CD4-positive, alpha-beta T cell treated with Interleukin-10 for 1 hour (primary cell): ENCODE measurements around the gene MYO10.

Experiments used
- DNase-seq: peaks from one replicate; pipeline ENCODE4 v3.0.0-alpha.2; 2020

The MYO10 gene

DNA sequence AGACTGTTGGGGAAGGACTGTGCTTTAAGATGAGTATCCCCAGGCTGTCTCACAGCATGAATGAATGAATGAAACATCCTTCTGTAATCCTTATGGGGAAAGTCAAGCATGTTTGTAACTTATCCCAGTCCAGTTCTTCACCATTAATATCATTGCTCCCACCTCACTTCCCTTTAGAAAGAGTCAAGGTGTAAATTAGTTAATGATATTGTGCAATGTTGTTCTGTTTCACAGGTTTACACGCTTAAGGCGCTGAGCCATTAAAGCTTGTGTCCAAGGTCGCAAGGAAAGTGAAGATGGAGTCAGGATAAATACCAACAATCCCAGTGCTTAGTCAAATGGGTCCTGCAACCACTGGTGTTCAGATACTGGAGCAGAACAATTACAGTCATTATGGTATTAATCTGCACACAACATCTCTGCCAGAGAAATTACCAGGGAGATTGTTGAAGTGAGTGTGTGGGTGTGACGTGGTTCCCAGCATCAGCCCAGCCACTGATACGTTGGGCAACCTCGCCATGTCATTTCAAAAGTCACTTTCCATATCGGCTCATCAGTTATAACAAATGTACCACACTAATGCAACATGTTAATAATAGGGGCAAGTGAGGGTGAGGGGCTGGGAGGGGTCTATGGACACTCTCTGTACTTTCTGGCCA is 1.5 kb upstream of the MYO10 start:
- DNase-seq: no peak

- no peak for DNase-seq
Measured at GRCh38 chr5:16936989-16937438, 926 bp upstream of the MYO10 start.

- DNase-seq: no peak
Measured at GRCh38 chr5:16935231-16936149, 598 bp downstream of the MYO10 start.

DNA sequence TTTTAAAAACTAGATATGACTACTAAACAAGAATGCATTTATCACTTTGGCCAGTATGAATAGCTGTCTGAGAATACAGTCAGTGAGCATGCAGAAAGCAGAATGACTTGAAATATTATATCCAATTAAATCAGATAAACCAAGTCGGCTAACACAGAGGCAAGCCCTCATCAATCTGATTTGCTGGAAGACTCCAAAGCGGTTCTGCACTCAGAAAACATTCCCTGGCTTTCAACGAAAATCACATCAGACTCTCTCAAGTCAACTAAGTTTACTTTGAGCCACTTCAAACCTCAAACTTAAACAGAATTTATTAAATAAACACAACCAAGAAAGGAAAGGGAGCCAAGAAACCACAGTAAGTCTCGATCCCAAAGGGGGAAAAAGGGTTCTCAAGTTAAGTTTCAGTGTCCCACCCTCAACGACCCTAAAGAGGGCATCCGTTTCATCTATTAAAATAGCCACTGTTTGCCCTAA is 1.4 kb downstream of the MYO10 start:
- DNase-seq: no peak

- DNase-seq: no peak
Measured at GRCh38 chr5:16934123-16934522, 2.0 kb downstream of the MYO10 start.

GRCh38 chr5:16933337-16933736 is 2.8 kb downstream of the MYO10 start:
- no peak for DNase-seq

DNA sequence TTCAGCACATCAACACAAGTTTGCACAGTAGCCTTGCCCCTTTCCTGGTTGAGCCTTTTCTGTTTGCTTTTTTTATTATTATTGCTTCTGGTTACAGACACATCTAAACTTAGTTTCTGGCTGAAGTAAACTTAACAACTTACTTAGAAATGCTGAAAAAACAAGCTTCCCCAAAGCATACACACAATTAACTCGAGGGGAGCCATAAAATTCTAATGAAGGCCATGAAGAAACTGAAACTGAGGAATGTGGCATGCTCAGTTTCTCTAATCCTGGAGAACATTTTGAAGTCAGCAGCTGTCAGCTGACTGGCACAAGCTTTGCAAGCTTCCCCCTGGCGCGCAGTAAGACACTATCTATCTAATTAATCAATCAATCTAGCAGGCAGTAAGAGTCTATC is 3.7 kb downstream of the MYO10 start:
- no peak for DNase-seq

GRCh38 chr5:16931334-16932110 is 4.6 kb downstream of the MYO10 start:
- no peak for DNase-seq

DNA sequence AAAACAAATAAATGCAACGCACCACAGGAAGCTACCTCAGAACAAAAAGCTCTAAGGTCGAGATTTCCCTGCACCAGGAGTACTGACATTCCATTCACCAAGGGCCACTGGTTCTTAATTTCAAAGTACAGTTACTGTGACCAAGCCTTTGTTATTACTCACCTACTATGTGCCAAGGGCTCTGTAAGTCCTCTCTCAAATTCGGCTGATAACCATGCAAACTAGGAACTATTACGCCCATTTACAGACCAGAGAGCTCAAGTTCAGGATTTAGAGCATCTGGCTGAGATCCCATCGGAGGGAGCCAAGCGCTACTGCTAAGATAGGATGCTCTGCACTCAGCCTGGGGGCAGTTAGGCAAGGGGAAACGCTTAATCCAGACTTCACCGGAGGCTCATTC is 5.6 kb downstream of the MYO10 start:
- no peak for DNase-seq

DNA sequence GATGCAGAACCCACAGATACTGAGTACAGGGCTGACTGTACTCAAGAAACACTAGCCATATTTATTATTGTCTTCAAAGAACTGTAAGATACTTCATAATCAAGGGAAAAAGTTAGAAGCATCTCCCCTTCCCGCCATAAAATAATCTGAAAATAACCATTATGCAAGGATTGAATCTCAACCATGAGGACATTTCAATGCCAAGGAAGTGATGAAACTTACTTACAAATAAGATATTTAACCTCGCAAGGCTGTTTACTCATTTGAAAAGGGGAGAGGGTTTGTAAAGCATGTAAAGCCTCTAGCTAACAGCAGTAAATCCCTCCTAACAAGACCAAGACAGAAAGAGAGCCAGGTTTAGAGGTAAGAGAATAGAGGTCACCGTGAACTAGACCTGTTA is 6.3 kb downstream of the MYO10 start:
- no peak for DNase-seq

GRCh38 chr5:16929347-16929746 is 6.7 kb downstream of the MYO10 start:
- no peak for DNase-seq

- DNase-seq: no peak
Measured at GRCh38 chr5:16927613-16928012, 8.5 kb downstream of the MYO10 start.

DNA sequence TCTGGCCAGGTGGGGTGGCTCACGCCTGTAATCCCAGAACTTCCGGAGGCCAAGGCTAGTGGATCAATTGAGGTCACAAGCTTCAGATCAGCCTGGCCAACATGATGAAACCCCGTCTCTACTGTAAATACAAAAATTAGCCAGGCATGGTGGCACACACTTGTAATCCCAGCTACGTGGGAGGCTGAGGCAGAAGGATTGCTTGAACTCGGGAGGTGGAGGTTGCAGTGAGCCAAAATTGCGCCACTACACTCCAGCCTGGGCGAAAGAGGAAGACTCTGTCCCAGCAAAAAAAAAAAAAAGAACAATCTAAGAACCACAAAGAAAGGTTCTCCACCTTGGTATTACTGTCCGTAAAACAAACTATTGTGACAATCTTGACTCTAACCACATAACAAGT is 9.7 kb downstream of the MYO10 start:
- no peak for DNase-seq

DNA sequence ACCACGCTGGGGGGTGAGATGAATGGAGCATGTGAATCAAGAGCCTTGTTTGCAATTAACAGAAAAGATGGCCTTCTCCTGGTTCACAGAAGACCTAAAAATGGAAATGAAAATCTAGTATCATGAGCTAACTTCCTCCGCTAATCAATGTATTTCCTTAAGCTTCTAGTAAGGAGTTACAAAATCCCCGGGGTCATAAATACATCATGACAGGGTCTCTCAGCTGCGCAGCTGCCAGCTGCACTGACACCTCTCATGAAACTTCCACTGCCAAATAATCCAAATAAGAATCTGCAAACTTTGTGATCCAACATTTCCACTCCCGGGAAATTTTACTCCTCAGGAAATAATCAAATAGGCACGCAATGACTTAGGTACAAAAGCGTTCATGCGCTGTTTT is 11.9 kb downstream of the MYO10 start:
- DNase-seq: no peak

DNA sequence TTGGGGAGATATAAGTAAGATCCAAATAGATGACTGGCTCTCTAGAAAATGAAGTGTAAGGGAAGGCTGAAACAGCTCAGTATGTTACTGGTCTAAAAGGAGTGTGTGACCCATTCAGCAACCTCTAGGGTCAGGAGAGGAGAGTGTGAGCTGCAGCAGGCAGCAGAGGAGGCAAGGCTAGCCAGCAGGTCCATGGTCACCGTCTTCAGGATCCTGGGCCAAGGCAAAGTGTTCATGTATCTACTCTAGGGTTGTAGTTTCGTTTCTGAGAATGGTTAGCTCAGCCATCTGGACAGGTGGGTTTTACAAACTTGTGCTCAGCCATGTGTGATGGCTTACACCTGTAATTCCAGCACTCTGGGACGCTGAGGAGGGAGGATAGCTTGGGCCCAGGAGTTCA is 13.7 kb downstream of the MYO10 start:
- no peak for DNase-seq

- no peak for DNase-seq
Measured at GRCh38 chr5:16921211-16921610, 14.9 kb downstream of the MYO10 start.

- DNase-seq: no peak
Measured at GRCh38 chr5:16920109-16920816, 15.8 kb downstream of the MYO10 start.

DNA sequence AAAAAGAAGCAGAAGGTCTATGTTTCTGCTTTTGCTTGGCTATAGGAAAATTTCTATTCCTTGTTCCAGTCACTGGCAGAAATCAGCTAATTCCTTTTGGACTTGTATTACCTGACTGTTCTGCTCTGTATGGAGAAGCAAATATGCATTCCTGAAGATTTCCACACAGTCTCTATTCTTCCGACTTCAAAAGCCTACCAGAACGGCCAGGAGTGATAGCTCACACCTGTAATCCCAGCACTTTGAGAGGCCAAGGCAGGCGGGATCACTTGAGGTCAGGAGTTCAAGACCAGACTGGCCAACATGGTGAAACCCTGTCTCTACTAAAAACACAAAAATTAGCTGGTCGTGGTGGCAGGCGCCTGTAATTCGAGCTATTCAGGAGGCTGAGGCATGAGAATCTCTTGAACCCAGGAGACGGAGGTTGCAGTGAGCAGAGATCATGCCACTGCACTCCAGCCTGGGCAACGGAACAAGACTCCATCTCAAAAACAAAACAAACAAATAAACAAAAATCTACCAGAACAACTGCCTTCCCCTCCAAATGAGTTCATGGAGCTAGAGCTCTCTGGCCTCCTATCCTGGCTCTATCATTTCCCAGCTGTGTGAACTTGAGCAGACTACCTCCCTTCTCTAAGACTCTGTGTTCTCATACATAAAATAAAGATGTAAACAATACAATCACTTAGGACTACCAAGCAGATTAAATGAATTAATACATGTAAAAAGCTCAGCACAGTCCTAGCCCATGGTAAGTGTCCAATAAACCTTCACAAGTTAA is 17.0 kb downstream of the MYO10 start:
- DNase-seq: no peak

DNA sequence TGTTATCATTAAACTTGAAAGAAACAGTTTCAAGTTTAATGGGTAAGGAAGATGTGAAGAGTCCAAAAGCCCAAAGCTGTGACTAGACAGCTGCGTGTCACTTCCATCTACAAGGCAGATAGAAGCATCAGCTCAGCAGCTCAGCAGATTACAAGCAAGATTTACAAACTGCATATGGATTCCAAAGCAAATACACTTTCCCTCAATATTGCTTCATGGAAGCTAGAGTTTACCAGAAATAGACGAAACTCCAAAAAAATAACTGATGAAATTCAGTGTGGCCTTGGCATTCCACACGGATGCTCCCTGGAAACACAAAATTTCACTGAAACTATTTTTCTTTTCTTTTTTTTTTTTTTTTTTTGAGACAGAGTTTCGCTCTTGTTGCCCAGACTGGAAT is 17.9 kb downstream of the MYO10 start:
- DNase-seq: no peak

DNA sequence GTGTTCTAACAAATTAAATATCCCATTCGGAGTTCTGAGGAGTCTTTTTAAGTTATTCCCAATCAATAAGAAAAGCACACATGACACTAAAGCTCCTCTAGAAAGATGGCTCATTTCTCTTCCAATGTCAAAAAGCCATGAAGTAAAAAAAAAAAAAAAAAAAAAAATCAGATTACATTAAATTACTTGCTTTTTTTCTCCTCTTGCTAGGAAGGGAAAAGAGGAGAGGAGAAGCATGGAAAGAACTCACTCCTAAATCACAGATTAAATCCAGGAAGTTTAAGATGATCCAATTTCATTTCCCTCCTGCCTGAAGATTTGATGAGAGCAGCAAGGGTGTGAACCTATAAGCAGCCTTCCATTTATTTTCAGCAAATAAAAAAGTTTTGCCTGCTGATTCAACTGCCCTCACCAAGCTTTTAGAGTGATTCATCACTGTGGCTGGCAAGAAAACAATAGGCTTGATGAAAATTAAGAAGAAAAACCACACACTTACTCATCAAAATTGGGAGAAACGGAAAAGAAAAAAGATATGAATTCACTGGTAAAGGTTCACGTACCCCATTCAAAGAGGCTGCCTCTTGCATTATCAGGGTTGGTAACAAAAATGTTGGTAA is 19.7 kb downstream of the MYO10 start:
- no peak for DNase-seq

GRCh38 chr5:16914584-16914983 is 21.5 kb downstream of the MYO10 start:
- no peak for DNase-seq

GRCh38 chr5:16914108-16914435 is 22.0 kb downstream of the MYO10 start:
- no peak for DNase-seq
